Measurements from ENCODE around the gene TANC1.
A peak's percentile ranks its signal among the peaks of the same experiment; 100 is the strongest.

Gene TANC1

GRCh38 chr2:159022019-159022418 is 53.6 kb downstream of the TANC1 start:
- no peaks in the 10 kb centered on the region for H3K9me3 Mint-ChIP-seq
- TF ChIP-seq CTCF (IDR thresholded peaks at IDR 0.05; ENCODE audit: unreplicated experiment in 3 of 3): no peak
- peaks cover 8% of the 10 kb centered on the region for H3K36me3 Mint-ChIP-seq (ENCODE audit: low read depth)
- H3K4me3 Mint-ChIP-seq: no peak overlapping the region
- H3K27me3 Mint-ChIP-seq (ENCODE audit: low read depth): no peaks in the 10 kb centered on the region
- peaks cover 11% of the 10 kb centered on the region for H3K4me1 Mint-ChIP-seq
- H3K27ac Mint-ChIP-seq: no peak overlapping the region

- Mint-ChIP-seq H3K27me3 (ENCODE audit: low read depth) (no peaks in the 10 kb centered on the region), H3K9me3 (no peaks in the 10 kb centered on the region), H3K27ac (no peak overlapping the region), H3K4me3 (no peak overlapping the region), H3K36me3 (ENCODE audit: low read depth) (peaks cover 17% of the 10 kb centered on the region), H3K4me1 (peaks cover 20% of the 10 kb centered on the region)
- TF ChIP-seq CTCF (IDR thresholded peaks at IDR 0.05; ENCODE audit: unreplicated experiment in 3 of 3): no peak
These were observed 57.7 kb downstream of the TANC1 start for GRCh38 chr2:159026170-159026569.

GRCh38 chr2:159028776-159029175 is 60.3 kb downstream of the TANC1 start:
- TF ChIP-seq CTCF (IDR thresholded peaks at IDR 0.05; ENCODE audit: unreplicated experiment in 3 of 3): no peak
- H3K36me3 Mint-ChIP-seq (ENCODE audit: low read depth): peaks cover 23% of the 10 kb centered on the region
- peak overlapping the region in 2 of 3 experiments; percentile 33 to 34 for H3K27ac Mint-ChIP-seq
- peaks cover 44% of the 10 kb centered on the region for H3K4me1 Mint-ChIP-seq
- no peak overlapping the region for H3K4me3 Mint-ChIP-seq
- no peaks in the 10 kb centered on the region for H3K9me3 Mint-ChIP-seq
- H3K27me3 Mint-ChIP-seq (ENCODE audit: low read depth): no peaks in the 10 kb centered on the region

- Mint-ChIP-seq H3K4me3 (no peak overlapping the region), H3K9me3 (no peaks in the 10 kb centered on the region), H3K4me1 (peaks cover 53% of the 10 kb centered on the region), H3K27ac (peak overlapping the region; percentile 90 to 93 (median 90)), H3K36me3 (ENCODE audit: low read depth) (peaks cover 23% of the 10 kb centered on the region), H3K27me3 (ENCODE audit: low read depth) (no peaks in the 10 kb centered on the region)
- no peak for TF ChIP-seq CTCF (IDR thresholded peaks at IDR 0.05; ENCODE audit: unreplicated experiment in 3 of 3)
These were observed 61.5 kb downstream of the TANC1 start for GRCh38 chr2:159029936-159030335.

GRCh38 chr2:159030674-159031380 is 62.4 kb downstream of the TANC1 start:
- Mint-ChIP-seq H3K4me3 (no peak overlapping the region), H3K4me1 (peaks cover 54% of the 10 kb centered on the region), H3K9me3 (no peaks in the 10 kb centered on the region), H3K27me3 (ENCODE audit: low read depth) (no peaks in the 10 kb centered on the region), H3K36me3 (ENCODE audit: low read depth) (peaks cover 27% of the 10 kb centered on the region), H3K27ac (peak overlapping the region; percentile 90 to 93 (median 90))
- no peak for TF ChIP-seq CTCF (IDR thresholded peaks at IDR 0.05; ENCODE audit: unreplicated experiment in 3 of 3)

GRCh38 chr2:159032146-159032545 is 63.7 kb downstream of the TANC1 start:
- peaks cover 57% of the 10 kb centered on the region for H3K4me1 Mint-ChIP-seq
- H3K27me3 Mint-ChIP-seq (ENCODE audit: low read depth): no peaks in the 10 kb centered on the region
- TF ChIP-seq CTCF (IDR thresholded peaks at IDR 0.05; ENCODE audit: unreplicated experiment in 3 of 3): no peak
- no peak overlapping the region for H3K4me3 Mint-ChIP-seq
- H3K9me3 Mint-ChIP-seq: no peaks in the 10 kb centered on the region
- H3K36me3 Mint-ChIP-seq (ENCODE audit: low read depth): peaks cover 32% of the 10 kb centered on the region
- peak overlapping the region; percentile 24 to 90 (median 66) for H3K27ac Mint-ChIP-seq
